Brain microvascular endothelial cell (primary cell): ENCODE measurements around the gene SLC25A21.

Source experiments
- DNase-seq: peaks from one replicate; pipeline ENCODE4 v3.0.0-alpha.2; 2020
- H3K27ac ChIP-seq: fragments of 250-450 bp; sonication (Bioruptor Pico); 2 replicates; pipeline ENCODE4 v1.5.1; 2020; ENCODE audit warnings: mild to moderate bottlenecking, moderate library complexity
- H3K27me3 ChIP-seq: fragments of 250-450 bp; sonication (Bioruptor Pico); replicated peaks from 2 replicates; pipeline ENCODE4 v1.5.1; 2020; ENCODE audit warnings: mild to moderate bottlenecking
- H3K36me3 ChIP-seq: fragments of 250-450 bp; sonication (Bioruptor Pico); replicated peaks from 2 replicates; pipeline ENCODE4 v1.5.1; 2020; ENCODE audit warnings: mild to moderate bottlenecking
- H3K4me3 ChIP-seq: 2 replicates; pipeline ENCODE4 v1.5.1; 2011; ENCODE audit warnings: low read depth, mild to moderate bottlenecking, control low read depth, low read length, moderate library complexity
- CTCF ChIP-seq: IDR thresholded peaks from 2 replicates; pipeline ENCODE4 v1.5.1; 2011; ENCODE audit warnings: low read depth, mild to moderate bottlenecking, moderate library complexity, low read length, control low read depth, inconsistent platforms; ENCODE audit errors: missing control alignments
- in situ Hi-C: cut with HindIII; loops from 2 replicates; pipeline ENCODE4 v1.10.0; 2017; ENCODE audit warnings: low sequenced_read_pairs, low pct_ligation_motif_present

SLC25A21 gene

GRCh38 chr14:37094502-37094901 is 77.9 kb downstream of the SLC25A21 start:
- DNase-seq, result no peak
- Histone ChIP-seq H3K27ac (no peak overlapping the region), H3K36me3 (no peaks in the 10 kb centered on the region), H3K4me3 (no peak overlapping the region), H3K27me3 (no peaks in the 10 kb centered on the region)
- in situ Hi-C loops, result no loop called here
- no peak for TF ChIP-seq CTCF

GRCh38 chr14:37093364-37093763 is 79.0 kb downstream of the SLC25A21 start:
- Histone ChIP-seq H3K27ac (no peak overlapping the region), H3K4me3 (no peak overlapping the region), H3K36me3 (no peaks in the 10 kb centered on the region), H3K27me3 (no peaks in the 10 kb centered on the region)
- DNase-seq, result no peak
- no peak for TF ChIP-seq CTCF
- in situ Hi-C loops, result no loop called here

DNA sequence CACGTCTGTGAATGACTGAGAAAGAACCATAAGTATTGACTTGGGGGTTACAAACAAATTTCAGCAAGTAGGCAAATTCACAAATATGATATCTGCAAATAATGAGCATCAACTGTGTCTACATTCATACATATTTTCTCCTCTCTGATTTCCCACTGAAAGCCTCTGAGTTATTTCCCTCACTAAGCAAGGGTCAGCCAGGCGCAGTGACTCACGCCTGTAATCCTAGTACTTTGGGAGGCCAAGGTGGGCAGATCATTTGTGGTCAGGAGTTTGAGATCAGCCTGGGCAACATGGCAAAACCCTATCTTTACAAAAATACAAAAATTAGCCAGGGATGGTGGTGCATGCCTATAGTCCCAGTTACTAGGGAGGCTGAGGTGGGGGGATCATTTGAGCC is 80.8 kb downstream of the SLC25A21 start:
- Histone ChIP-seq H3K36me3 (no peaks in the 10 kb centered on the region), H3K27me3 (no peaks in the 10 kb centered on the region), H3K4me3 (no peak overlapping the region), H3K27ac (no peak overlapping the region)
- in situ Hi-C loops, result no loop called here
- TF ChIP-seq CTCF, result no peak
- no peak for DNase-seq

DNA sequence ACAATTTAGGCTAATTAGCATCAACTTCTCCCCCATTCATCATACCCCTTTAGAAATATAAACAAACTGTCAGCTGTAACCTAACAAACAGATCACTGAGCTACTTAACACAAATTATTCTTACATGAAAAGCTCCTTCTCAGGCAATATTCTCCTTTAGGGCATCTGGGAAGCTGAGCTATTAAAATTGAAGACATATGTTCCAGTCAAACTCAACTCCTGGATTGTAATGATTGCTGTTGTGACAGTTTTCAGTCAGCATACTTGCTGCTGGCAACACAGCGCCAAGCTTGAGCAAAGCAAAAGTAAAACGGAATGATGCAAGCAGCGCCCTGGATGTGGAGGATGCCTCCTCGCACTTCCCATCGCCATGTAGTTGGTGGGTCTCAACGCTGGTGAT is 82.4 kb downstream of the SLC25A21 start:
- Histone ChIP-seq H3K27ac (no peak overlapping the region), H3K36me3 (no peaks in the 10 kb centered on the region), H3K27me3 (no peaks in the 10 kb centered on the region), H3K4me3 (no peak overlapping the region)
- in situ Hi-C loops, result no loop called here
- TF ChIP-seq CTCF, result no peak
- DNase-seq, result no peak

GRCh38 chr14:37089410-37089809 is 83.0 kb downstream of the SLC25A21 start:
- in situ Hi-C loops, result no loop called here

More at GRCh38 chr14:37089410-37089809, 83.0 kb downstream of the SLC25A21 start:
- Histone ChIP-seq H3K4me3 (no peak overlapping the region), H3K27ac (no peak overlapping the region), H3K36me3 (no peaks in the 10 kb centered on the region), H3K27me3 (no peaks in the 10 kb centered on the region)
- DNase-seq, result no peak
- TF ChIP-seq CTCF, result no peak
